IPS-20b (cell line): ENCODE data around the gene SAMD4A.
"Not testable (repeated sequence)": the region's sequence is repeated elsewhere in the genome, so short reads cannot be mapped to it uniquely, and the experiment has no call there.

Experiments
- H3K27ac ChIP-seq: one replicate; pipeline ENCODE4 v1.5.1; 2013; ENCODE audit warnings: low read length
- H3K27me3 ChIP-seq: 2 replicates; pipeline ENCODE4 v1.6.1; 2013; ENCODE audit warnings: mild to moderate bottlenecking, low read length, inconsistent platforms; ENCODE audit not compliant: insufficient read depth
- H3K36me3 ChIP-seq: 2 replicates; pipeline ENCODE4 v1.6.1; 2013; ENCODE audit warnings: low read depth, mild to moderate bottlenecking, inconsistent platforms, low read length, moderate library complexity; ENCODE audit not compliant: insufficient read depth
- H3K4me1 ChIP-seq: 2 replicates; pipeline ENCODE4 v1.6.1; 2013; ENCODE audit warnings: mild to moderate bottlenecking, control low read depth, inconsistent platforms, low read length, moderate library complexity; ENCODE audit not compliant: insufficient read depth
- H3K4me3 ChIP-seq: 2 replicates; pipeline ENCODE4 v1.5.1; 2013; ENCODE audit warnings: mild to moderate bottlenecking, low read length, inconsistent platforms
- H3K9ac ChIP-seq: 2 replicates; pipeline ENCODE4 v1.6.1; 2013; ENCODE audit warnings: low read depth, mild to moderate bottlenecking, inconsistent platforms, low read length, moderate library complexity
- H3K9me3 ChIP-seq: 2 replicates; pipeline ENCODE4 v1.6.1; 2013; ENCODE audit warnings: mild to moderate bottlenecking, low read depth, low read length, inconsistent platforms; ENCODE audit not compliant: insufficient read depth

Gene SAMD4A

DNA sequence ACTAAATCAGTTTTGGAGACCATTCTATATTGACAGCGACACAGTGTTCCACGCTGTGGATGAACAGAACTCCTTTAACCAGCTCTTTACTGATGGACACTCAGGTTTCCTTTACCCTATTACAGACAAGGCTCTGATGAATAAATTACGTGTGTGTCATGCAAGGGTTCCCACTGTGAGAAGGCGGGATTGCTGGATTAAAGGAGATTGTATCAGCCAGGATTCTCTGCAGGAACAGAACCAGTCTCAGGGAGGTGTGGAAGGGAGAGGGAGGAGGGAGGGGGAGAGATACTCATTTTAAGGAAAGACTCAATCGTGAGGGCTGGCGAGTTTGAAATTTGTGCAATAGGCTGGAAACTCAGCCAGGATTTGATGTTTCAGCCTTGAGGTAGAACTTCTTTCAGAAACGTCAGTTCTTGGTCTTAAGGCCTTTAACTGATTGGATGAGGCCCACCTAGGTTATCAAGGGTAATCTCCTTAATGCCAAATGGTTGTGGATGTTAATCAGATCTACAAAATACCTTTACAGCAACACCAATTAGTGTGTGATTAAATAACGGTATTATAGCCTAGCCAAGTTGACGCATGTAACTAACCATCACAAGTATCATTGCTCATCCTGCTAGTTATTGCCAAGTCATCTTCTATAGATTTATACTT, 231.7 kb downstream of the SAMD4A start:
- Histone ChIP-seq H3K9ac (no peak overlapping the region), H3K36me3 (no peaks in the 10 kb centered on the region), H3K4me3 (no peak overlapping the region), H3K27me3 (peaks cover 7% of the 10 kb centered on the region; the same call in 1 of the 2 replicates), H3K27ac (no peak overlapping the region), H3K9me3 (no peaks in the 10 kb centered on the region; the same call in none of the 2 replicates), H3K4me1 (no peaks in the 10 kb centered on the region; the same call in 1 of the 2 replicates)

DNA sequence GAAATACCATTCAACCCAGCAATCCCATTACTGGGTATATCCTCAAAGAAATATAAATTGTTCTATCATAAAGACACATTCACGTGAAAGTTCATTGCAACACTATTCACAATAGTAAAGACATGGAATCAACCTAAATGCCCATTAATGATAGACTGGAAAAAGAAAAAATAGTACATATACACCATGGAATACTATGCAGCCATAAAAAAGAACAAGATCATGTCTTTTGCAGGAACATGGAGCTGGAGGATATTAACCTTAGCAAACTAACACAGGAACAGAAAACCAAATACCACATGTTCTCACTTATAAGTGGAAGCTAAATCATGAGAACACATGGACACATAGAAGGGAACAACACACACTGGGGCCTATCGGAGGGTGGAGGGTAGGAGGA, 234.6 kb downstream of the SAMD4A start:
- H3K9me3 ChIP-seq, H3K4me1 ChIP-seq, H3K27ac ChIP-seq, H3K9ac ChIP-seq, H3K36me3 ChIP-seq, H3K4me3 ChIP-seq: not testable (repeated sequence)
- peaks cover 25% of the 10 kb centered on the region; the same call in 1 of the 2 replicates for H3K27me3 ChIP-seq

DNA sequence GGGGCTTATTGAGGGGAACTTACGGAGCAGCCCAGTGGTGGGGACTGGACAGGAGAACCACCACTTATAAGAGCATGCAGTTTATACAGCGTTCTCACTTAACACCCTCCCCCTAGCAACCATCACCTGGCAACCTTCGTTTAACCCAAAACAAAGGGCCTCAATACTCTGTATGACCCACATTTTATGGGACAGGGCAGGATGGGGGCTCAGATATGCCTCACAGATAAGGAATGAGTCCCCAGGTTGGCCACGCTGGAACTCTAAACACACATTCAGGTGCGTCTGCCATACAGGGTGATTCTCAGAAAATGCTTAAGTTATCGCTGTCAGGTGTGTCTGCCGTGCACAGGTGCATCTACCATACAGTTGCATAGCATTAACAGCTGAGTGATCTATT, 236.5 kb downstream of the SAMD4A start:
- no peak overlapping the region for H3K4me3 ChIP-seq
- peaks cover 7% of the 10 kb centered on the region; the same call in 1 of the 2 replicates for H3K4me1 ChIP-seq

DNA sequence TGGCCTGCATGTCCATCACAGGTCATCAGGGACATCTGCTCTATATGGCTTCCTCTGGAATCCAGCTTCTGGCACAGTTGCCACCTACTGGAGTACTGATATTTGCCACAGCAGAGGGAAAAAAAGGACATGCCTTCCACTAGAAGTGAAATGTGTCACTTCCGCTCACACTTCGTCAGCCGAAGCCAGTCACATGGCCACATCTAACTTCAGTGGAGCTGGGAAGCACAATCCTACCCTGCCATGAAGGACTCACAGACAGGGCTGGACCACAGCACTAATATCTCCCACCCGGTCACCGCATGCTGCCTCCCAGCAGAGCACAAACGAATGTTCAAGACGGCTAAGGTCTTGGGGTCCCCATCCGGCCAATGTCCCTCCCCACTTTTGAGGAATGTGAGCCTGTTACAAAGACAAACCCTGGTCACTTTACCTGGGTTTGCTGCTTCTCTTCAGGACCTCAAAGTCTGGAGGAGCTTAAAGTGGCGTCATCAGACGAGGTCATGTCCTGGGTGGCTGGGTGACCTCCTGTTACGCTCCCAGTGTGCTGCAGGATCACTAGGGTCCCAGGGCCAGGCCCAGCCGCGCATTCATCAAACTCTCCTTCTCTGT, 237.1 kb downstream of the SAMD4A start:
- peaks cover 25% of the 10 kb centered on the region; the same call in 1 of the 2 replicates for H3K27me3 ChIP-seq
- no peaks in the 10 kb centered on the region for H3K36me3 ChIP-seq
- peaks cover 7% of the 10 kb centered on the region; the same call in 1 of the 2 replicates for H3K4me1 ChIP-seq
- H3K27ac ChIP-seq, result no peak overlapping the region
- no peak overlapping the region for H3K4me3 ChIP-seq
- H3K9ac ChIP-seq, result no peak overlapping the region
- no peaks in the 10 kb centered on the region for H3K9me3 ChIP-seq

More for the DNA sequence above, 236.5 kb downstream of the SAMD4A start:
- Histone ChIP-seq H3K27me3 (peaks cover 25% of the 10 kb centered on the region; the same call in 1 of the 2 replicates), H3K9ac (no peak overlapping the region), H3K27ac (no peak overlapping the region), H3K9me3 (no peaks in the 10 kb centered on the region), H3K36me3 (no peaks in the 10 kb centered on the region)

DNA sequence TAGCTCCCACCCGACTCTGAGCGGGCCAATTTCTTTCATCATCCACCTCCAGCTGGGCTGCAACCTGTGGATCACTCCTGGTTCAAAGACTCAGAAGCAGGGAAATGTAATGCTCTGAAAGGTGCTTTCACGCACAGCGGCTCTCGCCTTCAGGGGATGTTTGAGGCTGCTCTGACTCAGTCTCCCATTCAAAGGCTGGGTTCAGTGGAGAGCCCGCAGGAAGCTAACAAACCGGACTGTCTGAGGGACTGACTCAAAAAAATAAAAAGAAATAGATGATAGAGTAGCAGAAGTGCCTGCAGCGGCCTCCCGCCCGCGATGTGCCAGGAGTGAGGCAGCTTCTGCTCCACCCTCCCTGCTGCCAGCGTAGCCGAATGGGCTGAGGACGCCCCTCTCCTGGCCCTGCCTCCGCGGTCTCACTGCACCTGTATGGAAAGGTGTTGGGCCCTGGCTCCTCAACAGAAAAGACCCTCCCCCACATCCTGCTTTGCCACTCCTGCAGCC, 237.7 kb downstream of the SAMD4A start:
- Histone ChIP-seq H3K27ac (no peak overlapping the region), H3K4me1 (peaks cover 7% of the 10 kb centered on the region; the same call in 1 of the 2 replicates), H3K9ac (no peak overlapping the region), H3K36me3 (no peaks in the 10 kb centered on the region), H3K9me3 (no peaks in the 10 kb centered on the region), H3K4me3 (no peak overlapping the region), H3K27me3 (peaks cover 25% of the 10 kb centered on the region; the same call in 1 of the 2 replicates)

DNA sequence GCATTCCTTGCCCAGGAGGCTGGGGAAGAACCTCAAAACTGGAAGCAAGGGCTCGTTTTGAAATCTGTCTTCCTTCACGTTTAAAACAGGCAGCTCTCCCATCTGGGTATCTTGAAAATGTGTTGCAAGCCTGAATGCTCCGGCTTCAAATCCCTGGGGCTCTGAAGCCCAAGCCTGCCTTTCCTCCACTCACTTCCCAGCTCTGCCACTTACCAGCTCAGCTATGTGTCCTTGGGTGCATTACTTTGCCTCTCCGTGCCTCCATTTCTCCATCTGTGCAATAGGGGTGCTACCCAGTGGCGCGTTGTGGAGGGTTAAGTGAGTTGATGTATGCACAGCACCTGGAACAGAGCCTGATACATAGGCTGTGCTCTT, 238.1 kb downstream of the SAMD4A start:
- no peak overlapping the region for H3K4me3 ChIP-seq
- no peak overlapping the region for H3K27ac ChIP-seq
- H3K36me3 ChIP-seq, result no peaks in the 10 kb centered on the region
- no peaks in the 10 kb centered on the region for H3K9me3 ChIP-seq
- H3K4me1 ChIP-seq, result peaks cover 7% of the 10 kb centered on the region; the same call in 1 of the 2 replicates
- H3K27me3 ChIP-seq, result peaks cover 25% of the 10 kb centered on the region; the same call in 1 of the 2 replicates
- H3K9ac ChIP-seq, result no peak overlapping the region

DNA sequence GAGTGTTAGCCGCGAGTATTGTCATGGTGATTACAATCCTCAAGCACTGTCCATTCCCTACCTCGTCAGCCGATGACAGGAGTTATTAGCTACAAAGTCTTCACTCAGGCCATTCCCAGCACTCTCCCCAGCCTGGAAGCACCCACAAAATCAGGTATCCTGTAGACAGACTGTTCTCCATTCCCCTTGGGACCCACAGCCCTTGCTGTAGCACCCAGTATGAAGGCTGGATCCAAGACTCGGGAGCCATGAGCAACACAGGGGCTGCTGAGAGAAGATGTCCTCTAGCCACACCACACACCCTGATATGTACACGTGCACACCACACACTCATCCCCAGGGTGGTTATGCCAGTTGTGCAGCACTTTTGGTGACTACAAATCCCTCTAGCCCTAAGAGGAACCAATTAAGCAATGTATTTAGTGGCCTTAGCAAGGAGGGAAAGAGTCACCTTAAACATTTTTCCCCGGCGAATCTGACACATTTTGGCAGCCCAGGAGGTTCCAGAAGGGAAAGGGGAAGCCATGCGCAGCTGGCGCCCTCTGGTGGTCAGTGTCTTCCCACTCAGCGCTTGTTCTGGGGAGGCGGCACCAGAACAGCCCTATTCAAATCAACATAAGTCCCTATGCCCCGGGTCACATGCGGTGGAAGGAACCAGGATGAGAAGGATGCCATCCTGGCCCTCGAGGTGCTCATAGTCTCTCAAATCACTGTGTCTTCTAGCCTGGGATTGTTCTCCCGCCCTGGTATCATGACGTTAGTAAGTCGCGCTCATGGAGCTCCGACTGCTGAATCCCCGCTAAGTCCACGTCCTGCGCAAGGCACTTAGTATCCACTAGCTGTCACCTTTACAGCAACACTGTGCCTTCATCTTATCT, 238.8 kb downstream of the SAMD4A start:
- Histone ChIP-seq H3K27me3 (peaks cover 25% of the 10 kb centered on the region; the same call in 1 of the 2 replicates), H3K27ac (no peak overlapping the region)

DNA sequence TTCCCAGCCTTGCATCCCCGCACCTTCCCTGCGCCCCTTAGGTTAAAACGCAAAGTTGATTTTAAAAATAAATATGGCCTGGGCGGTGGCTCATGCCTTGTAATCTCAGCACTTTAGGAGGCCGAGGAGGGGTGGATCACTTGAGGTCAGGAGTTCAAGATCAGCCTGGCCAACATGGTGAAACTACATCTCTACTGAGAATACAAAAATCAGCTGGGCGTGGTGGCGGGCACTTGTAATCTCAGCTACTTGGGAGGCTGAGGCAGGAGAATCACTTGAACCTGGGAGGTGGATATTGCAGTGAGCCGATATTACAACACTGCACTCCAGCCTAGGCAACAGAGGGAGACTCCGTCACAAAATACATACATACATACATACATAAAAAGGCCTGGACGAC, 239.7 kb downstream of the SAMD4A start:
- peaks cover 7% of the 10 kb centered on the region; the same call in 1 of the 2 replicates for H3K4me1 ChIP-seq
- no peaks in the 10 kb centered on the region for H3K9me3 ChIP-seq
- H3K9ac ChIP-seq, result no peak overlapping the region
- H3K27me3 ChIP-seq, result peaks cover 25% of the 10 kb centered on the region; the same call in 1 of the 2 replicates
- H3K27ac ChIP-seq, result no peak overlapping the region
- no peaks in the 10 kb centered on the region for H3K36me3 ChIP-seq
- H3K4me3 ChIP-seq, result no peak overlapping the region

More for the DNA sequence above, 238.8 kb downstream of the SAMD4A start:
- Histone ChIP-seq H3K9me3 (no peaks in the 10 kb centered on the region), H3K36me3 (no peaks in the 10 kb centered on the region), H3K9ac (no peak overlapping the region), H3K4me3 (no peak overlapping the region), H3K4me1 (peaks cover 7% of the 10 kb centered on the region; the same call in 1 of the 2 replicates)

DNA sequence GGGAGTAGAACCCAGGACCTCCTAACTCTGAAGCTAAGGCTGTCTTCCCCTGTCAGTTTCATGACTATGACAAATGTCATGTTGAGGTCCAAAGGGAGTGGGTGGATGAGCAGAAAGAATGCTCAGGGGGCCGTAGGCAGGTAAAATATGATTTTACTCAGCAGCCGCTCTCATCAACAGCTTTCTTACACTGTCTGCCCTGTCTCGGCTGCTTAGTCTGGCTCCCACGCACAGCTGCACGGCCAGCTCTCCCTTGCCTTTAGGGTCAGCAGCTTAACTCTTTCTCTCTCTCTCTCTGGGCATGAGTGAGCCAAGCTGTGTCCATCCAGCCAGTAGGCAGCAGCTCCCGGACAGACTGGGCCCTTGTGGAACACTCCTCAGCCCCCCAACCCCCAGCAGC, 240.5 kb downstream of the SAMD4A start:
- Histone ChIP-seq H3K36me3 (no peaks in the 10 kb centered on the region), H3K4me3 (no peak overlapping the region), H3K9me3 (no peaks in the 10 kb centered on the region), H3K4me1 (peaks cover 7% of the 10 kb centered on the region; the same call in 1 of the 2 replicates), H3K27me3 (peaks cover 25% of the 10 kb centered on the region; the same call in 1 of the 2 replicates), H3K27ac (no peak overlapping the region), H3K9ac (no peak overlapping the region)

DNA sequence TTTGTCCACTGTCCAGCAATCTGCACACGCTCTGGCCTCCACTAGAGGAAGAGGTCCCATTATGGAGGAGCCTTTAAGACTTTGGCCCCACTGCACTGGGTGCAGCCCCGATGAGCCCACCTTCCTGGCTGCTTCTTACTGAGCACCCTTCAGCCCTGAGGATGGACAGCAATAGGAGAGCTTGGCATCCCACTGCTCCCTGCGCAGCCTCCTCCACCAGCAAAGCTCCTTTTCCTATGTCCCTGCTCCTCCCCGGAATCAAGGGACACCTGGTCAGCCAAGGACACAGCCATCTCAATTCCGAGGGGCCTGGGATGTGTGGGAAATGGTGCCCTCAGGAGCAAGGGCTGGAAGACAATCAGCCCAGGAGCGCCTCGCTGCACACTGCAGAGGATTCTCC, 241.0 kb downstream of the SAMD4A start:
- Histone ChIP-seq H3K27ac (no peak overlapping the region), H3K27me3 (peaks cover 25% of the 10 kb centered on the region; the same call in 1 of the 2 replicates), H3K4me3 (no peak overlapping the region), H3K36me3 (no peaks in the 10 kb centered on the region), H3K9me3 (no peaks in the 10 kb centered on the region), H3K4me1 (peaks cover 7% of the 10 kb centered on the region; the same call in 1 of the 2 replicates), H3K9ac (no peak overlapping the region)
